Left cardiac atrium (tissue), 4 donors: ENCODE measurements around the gene PEX16. TPM values are rescaled to one million over a fixed set of nuclear protein-coding genes. Genes with fewer than 3 reads are reported as not detected.
A peak's percentile ranks its signal among the peaks of the same experiment; 100 is the strongest.
"Not testable (repeated sequence)": the region's sequence is repeated elsewhere in the genome, so short reads cannot be mapped to it uniquely, and the experiment has no call there.

Experiments
- ATAC-seq, 2 donors: fragments of 200-7000 bp; cut with Tn5 transposase; one replicate each; pipeline ENCODE4 v1.9.1; 2020; ENCODE audit warnings: mild to moderate bottlenecking in 2 of 2, moderate library complexity in 2 of 2
- DNase-seq: peaks from one replicate; pipeline ENCODE4 v3.0.0-alpha.2; 2020
- intact Hi-C, 2 donors: fragments of 100-400 bp; cut with DNase I; formaldehyde crosslinking; loops; one replicate each; pipeline versions ENCODE4 v1.14.1 to v1.15.1; 2022 to 2023
- total RNA-seq, 2 donors: library from RNA; stranded (reverse); fragmentation: NEBNext Ultra II Directional; extraction: Animal tissue kit (Norgen Biotek cat#: 25700); gene quantifications; one replicate each; pipeline ENCODE4 v1.2.1, GENCODE V29; 2021
- donor health status: DM: no; HTN: yes; CAD: no.
- donor health status: DM: no; HTN: yes; CAD: no; lungs with severe emphysema.
- donor health status: DM: yes; HTN: yes; CAD: no.
- donor health status: Dilated cardiomyopathy.

The PEX16 gene
- total RNA-seq, 2 donors from 2014 or later, result 13.6 to 18.4 TPM

DNA sequence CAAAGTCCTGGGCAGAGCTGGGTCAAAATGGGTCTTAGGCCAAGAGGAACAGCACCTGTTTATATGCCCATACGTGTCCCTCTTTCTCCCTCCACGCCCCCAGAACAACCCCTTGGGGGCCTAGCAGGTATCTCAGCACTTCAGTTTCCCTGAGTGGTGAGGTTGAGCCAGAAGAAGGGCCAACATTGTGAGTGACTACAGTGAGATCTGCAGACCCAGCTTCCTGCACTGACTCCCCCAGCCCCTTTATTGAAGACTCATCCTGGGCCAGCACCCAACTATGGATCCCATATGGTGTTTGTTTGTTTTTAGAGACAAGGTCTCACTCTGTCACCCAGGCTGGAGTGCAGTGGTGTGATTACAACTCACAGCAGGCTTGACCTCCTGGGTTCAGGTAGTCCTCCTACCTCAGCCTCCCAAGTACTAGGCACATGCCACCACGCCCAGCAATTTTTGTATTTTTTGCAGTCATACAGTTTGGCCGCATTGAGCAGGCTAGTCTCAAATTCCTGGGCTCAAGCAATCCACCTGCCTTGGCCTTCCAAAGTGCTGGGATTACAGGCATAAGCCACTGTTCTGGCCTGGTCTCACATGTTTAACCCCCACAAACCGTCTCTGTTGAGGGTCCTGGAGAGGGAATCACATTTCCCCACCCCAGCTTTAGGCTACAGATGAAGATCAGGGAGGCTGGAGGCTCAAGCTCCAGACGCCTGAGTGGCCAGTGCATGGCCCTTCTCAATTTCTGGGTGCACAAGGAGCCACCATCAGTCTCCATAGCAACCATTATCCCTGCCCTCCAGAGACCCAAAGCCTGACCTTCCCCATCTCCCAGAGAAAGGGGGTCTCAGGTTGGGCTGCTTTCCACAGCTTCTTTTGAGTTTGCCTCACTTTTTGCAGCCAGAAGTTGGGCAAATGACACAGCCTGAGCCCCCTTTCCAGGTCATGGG, 3.1 kb upstream of the PEX16 start:
- intact Hi-C loops, result no loop called here
- ATAC-seq, result no peak
- peak; percentile 10 for DNase-seq

- ATAC-seq (no peak), DNase-seq (peak; percentile 30)
- intact Hi-C loops, result no loop called here
Observed at GRCh38 chr11:45919806-45920530, 2.3 kb upstream of the PEX16 start.

- DNase-seq (peak; percentile 16), ATAC-seq (no peak)
- intact Hi-C loops, result no loop called here
Observed at GRCh38 chr11:45918962-45919675, 1.4 kb upstream of the PEX16 start.

DNA sequence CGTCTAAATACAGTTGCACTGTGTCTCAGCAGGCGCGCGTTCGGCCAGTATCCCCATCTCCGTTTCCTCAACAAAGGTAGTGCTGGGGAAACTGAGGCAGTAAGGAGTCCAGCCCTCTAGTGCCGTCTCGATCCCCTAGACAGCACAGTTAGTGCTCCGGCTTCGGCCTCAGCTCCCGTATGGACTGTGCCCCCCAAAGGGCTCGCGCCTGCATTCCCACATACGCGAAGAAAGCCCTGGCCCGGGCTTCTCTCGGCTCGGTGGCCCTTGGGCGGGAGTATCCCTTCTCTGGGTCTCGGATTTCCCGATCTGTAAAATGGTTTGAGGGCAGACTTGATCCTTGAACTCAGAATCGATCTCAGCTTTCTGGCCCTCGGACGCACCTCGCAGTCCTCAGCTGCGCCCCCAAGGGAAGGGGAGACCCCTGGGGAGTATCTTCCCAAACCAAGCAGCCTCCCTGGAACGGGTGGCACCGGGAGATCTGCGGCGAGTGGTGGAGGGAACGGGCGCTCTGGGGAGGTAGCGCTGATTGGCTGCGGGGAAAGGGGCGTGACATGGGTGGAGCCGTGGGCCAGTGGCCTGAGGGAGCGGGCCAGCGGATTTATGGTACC, 759 bp upstream of the PEX16 start:
- DNase-seq (peak; percentile 87), ATAC-seq (peak; percentile 80 to 89)
- intact Hi-C loops, result no loop called here

- intact Hi-C loops, result no loop called here
- DNase-seq (peak; percentile 26), ATAC-seq (no peak)
Observed at GRCh38 chr11:45917286-45917622, 423 bp downstream of the PEX16 start.

GRCh38 chr11:45915446-45915845, 2.2 kb downstream of the PEX16 start:
- intact Hi-C loops, result no loop called here
- ATAC-seq (no peak), DNase-seq (no peak)

- intact Hi-C loops, result no loop called here
- ATAC-seq (no peak), DNase-seq (no peak)
Observed at GRCh38 chr11:45913942-45914635, 3.6 kb downstream of the PEX16 start.

DNA sequence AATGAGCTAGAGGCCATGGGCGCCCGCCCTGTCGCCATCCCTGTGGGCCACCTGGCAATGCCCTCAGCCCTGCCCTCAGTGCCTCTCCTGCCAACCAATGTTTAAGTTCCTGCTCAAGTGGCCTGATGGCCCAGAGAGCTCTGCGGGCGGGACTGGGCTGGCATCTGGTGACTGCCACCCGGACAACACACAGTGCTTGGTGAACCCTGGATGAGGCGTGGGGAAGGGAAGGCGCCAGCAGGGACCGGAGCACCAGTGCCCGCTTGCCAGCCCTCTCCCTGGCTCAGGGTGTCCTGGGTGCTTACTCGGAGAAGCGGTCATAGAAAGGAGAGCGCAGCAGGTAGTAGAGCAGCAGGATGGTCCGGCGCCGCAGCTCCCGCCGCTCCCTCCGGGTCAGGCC, 4.2 kb downstream of the PEX16 start:
- intact Hi-C loops, result no loop called here
- DNase-seq, result no peak
- peak in 1 of 2 donors; percentile 2 for ATAC-seq

- DNase-seq (no peak), ATAC-seq (no peak)
- intact Hi-C loops, result no loop called here
Observed at GRCh38 chr11:45910623-45911022, 7.1 kb downstream of the PEX16 start.

DNA sequence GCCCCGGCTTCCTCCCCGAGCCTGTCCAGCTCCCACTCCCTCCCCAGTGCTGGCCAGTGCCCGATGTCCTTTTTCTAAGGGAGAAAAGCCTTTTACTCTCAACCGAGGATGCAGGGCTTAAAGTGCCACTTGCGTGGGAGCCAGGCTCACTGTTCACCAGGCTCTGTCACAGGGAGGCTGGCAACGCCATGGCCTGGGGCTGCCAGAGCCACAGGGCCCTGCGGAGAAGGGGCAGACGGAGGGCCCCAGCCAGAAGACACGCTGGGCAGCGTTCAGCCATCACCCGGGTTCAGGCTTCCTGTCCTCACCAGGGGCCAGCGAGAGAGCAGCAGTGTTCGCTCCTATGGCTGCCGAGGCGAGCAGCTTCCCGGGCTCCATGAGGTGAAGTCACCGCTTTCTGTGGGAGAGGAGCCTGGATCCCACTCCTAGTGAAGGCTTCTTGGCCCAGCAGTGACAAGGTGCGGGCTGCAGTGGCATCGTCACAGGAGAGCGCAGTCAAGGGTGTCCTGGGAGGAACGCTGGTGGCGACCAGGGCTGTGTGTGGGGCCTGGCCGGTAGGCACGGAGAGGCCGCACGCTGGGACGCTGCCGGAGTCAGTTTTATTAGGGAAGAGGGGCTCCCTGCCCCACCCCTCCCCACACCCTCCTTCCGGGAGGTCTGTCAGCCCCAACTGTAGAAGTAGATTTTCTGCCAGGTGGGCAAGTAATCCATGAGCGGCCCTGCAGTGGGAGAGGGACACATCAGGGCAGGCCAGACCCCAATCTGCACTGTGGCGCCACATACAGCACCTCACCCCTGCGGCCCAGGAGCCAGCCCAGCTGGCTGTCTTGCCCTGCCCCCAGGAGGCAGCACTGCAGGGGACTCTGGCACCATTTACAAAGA, 7.8 kb downstream of the PEX16 start:
- intact Hi-C loops, result no loop called here
- no peak for ATAC-seq
- DNase-seq, result no peak

- ATAC-seq, result peak; percentile 3 to 19
- intact Hi-C loops, result no loop called here
- no peak for DNase-seq
Observed at GRCh38 chr11:45907911-45908370, 9.7 kb downstream of the PEX16 start.

GRCh38 chr11:45906965-45907611, 10.6 kb downstream of the PEX16 start, which contains the start of gene FREY1:
Gene FREY1, minus strand, starts transcription at chr11:45907271. Its CDS starts 26 bp downstream, at chr11:45907245.
- DNase-seq (no peak), ATAC-seq (no peak)
- intact Hi-C loops, result no loop called here

- DNase-seq, result no peak
- intact Hi-C loops, result no loop called here
- ATAC-seq, result no peak
Observed at GRCh38 chr11:45906096-45906682, 11.5 kb downstream of the PEX16 start.

GRCh38 chr11:45905576-45905975, 12.1 kb downstream of the PEX16 start:
- not testable (repeated sequence) for ATAC-seq, DNase-seq

DNA sequence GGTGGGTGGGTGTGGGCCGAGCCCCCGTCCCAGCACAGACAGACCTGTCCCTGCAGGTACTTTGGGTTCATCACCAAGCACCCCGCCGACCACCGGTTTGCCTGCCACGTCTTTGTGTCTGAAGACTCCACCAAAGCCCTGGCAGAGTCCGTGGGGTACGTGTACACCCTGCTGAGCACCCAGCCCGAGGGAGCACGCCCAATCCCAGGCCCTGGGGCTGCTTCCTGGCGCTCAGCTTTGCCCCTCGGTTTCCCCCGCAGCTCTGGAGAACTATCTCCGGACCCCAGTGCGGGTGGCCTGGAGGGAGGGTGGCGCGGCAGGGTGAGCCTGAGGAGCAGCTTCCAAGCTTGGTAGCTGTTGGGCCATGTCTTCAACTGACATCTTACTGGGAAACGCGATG, 12.6 kb downstream of the PEX16 start:
- intact Hi-C loops, result no loop called here
- ATAC-seq, result no peak
- DNase-seq, result no peak

More at GRCh38 chr11:45905576-45905975, 12.1 kb downstream of the PEX16 start:
- intact Hi-C loops, result not testable (repeated sequence)

DNA sequence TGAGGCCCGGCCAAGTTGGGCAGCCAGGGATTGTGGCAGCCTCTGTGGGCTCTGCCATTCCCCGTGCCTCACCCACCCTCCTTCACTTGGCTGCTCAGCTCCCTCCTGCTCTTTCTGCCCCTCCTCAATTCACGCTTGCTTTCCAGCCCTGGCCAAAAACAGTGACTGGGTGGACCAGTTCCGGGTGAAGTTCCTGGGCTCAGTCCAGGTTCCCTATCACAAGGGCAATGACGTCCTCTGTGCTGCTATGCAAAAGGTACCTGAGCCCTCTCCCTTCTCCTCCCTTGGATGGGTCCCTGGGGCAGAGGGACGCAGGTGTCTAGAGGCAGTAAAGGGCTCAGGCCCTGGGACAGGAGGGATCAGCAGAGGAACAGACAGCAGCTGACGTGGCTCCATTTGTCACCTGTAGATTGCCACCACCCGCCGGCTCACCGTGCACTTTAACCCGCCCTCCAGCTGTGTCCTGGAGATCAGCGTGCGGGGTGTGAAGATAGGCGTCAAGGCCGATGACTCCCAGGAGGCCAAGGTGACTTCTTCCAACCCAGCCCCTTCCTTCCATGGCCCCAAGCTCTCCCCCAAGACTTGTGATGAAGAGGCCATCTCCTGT, 13.3 kb downstream of the PEX16 start:
- DNase-seq, result no peak
- no peak for ATAC-seq
- intact Hi-C loops, result no loop called here
